Measurements from ENCODE around the gene ARHGAP24. TPM values are rescaled to one million over a fixed set of nuclear protein-coding genes. Genes with fewer than 3 reads are reported as not detected.
"Not testable (repeated sequence)": the region's sequence is repeated elsewhere in the genome, so short reads cannot be mapped to it uniquely, and the experiment has no call there.

ARHGAP24 gene
- total and polyA plus RNA-seq, 12 donors: 0.72 to 53.4 (median 4.4) TPM

DNA sequence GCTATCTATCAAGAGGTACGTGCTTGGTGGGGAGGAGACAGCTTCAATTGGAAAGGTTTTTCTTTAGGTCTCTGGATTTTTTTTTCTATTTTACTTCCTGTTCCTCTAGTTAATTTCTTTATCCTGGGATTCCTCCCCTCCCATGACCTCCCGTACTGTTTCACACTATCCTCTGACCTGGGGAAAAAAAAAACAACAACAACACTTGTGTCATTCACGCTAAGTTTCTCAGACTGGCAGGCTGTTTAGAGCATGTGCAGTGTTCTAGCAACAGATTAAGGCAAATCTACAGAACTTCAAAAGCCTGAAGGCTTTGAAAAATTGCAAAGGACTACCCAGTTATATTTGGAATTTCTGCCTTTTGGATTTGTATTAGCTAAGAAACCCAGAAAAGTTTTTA lies 358.4 kb downstream of the ARHGAP24 start:
- no peak overlapping the region for H3K27ac ChIP-seq

DNA sequence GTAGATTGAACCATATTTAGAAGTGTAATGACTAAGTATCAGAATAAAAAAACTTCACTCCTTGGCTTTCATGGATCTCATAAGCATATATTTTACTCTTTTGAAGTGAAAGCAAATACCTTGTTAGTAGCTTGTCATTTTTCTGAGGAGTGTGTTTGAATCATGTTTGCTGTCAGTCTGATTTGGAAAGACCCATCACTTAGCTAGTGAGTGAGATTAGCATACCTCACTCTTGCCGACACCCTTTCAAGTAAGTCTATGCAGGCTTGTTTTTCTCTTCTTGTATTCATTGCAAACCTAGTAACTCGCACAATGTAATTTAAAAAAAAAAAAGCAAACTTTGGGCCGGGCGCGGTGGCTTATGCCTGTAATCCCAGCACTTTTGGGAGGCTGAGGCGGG lies 360.0 kb downstream of the ARHGAP24 start:
- TF ChIP-seq, protein P1, sequence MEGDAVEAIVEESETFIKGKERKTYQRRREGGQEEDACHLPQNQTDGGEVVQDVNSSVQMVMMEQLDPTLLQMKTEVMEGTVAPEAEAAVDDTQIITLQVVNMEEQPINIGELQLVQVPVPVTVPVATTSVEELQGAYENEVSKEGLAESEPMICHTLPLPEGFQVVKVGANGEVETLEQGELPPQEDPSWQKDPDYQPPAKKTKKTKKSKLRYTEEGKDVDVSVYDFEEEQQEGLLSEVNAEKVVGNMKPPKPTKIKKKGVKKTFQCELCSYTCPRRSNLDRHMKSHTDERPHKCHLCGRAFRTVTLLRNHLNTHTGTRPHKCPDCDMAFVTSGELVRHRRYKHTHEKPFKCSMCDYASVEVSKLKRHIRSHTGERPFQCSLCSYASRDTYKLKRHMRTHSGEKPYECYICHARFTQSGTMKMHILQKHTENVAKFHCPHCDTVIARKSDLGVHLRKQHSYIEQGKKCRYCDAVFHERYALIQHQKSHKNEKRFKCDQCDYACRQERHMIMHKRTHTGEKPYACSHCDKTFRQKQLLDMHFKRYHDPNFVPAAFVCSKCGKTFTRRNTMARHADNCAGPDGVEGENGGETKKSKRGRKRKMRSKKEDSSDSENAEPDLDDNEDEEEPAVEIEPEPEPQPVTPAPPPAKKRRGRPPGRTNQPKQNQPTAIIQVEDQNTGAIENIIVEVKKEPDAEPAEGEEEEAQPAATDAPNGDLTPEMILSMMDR (IDR thresholded peaks at IDR 0.05): no peak
- no peak for TF ChIP-seq POLR2A (IDR thresholded peaks at IDR 0.05)
- WGBS, 4 donors: 96 to 98% (median 97%) methylated on average over 6 of the region's 6 CpGs
- Histone ChIP-seq H3K4me3 (no peak overlapping the region), H3K27me3 (no peaks in the 10 kb centered on the region), H3K4me1 (replicated peaks in 1 of 2) (no peaks in the 10 kb centered on the region), H3K27ac (no peak overlapping the region), H3K9me3 (replicated peaks in 1 of 3) (no peaks in the 10 kb centered on the region), H3K36me3 (replicated peaks in 1 of 2) (no peaks in the 10 kb centered on the region)
- intact Hi-C loops (cut with DNase I): no loop called here
- no peak for DNase-seq

More for the DNA sequence above, 358.4 kb downstream of the ARHGAP24 start:
- no peak for TF ChIP-seq POLR2A (IDR thresholded peaks at IDR 0.05)
- TF ChIP-seq, protein P1 (IDR thresholded peaks at IDR 0.05): no peak
- no peak overlapping the region for H3K4me3 ChIP-seq
- H3K9me3 ChIP-seq (replicated peaks in 1 of 3): no peaks in the 10 kb centered on the region
- no peaks in the 10 kb centered on the region for H3K27me3 ChIP-seq
- DNase-seq: no peak
- no peaks in the 10 kb centered on the region for H3K4me1 ChIP-seq (replicated peaks in 1 of 2)
- no peaks in the 10 kb centered on the region for H3K36me3 ChIP-seq (replicated peaks in 1 of 2)
- WGBS, 4 donors: 36 to 54% (median 52%) methylated on average over 3 of the region's 3 CpGs
- intact Hi-C loops (cut with DNase I): no loop called here

DNA sequence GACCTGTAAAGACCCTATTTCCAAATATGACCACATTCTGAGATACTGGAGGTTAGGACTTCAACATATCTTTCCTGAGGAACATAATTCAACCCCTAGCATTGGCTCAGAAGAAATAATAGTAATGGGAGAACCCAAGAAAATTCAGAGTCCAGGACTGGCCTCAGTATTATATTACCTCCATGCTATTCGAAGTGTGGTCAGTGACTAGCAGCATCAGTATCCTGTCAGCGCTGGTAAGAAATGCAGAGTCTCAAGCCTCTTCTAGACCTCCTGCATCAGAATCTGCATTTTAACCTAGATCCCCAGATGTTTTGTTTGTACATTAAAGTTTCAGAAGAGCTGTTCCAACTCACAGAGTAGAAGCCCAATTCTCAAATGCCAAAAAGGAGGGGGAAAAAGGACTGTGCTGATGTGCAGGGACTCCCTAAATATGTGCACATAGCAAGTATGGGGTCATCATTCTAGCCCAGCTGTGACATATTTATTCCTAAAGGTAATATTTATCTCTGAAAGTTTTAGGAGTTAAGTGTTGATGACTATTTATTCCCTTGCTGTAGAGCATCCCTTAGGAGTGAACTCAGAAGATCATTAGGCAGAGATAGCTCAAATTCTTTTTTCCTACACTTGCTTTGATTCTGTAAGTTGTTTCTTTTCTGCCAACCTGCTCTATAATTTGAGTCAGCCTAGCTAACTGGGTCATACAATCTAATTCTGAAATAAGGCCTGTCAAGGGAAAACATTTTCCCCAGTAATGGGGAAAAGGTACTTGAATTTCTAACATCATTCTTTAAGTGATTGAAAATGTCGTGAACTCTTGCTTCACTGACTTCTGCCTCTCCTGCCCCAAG lies 361.9 kb downstream of the ARHGAP24 start:
- intact Hi-C loops (cut with DNase I): no loop called here
- no peak for TF ChIP-seq POLR2A (IDR thresholded peaks at IDR 0.05)
- TF ChIP-seq, protein P1 (IDR thresholded peaks at IDR 0.05): no peak
- no peaks in the 10 kb centered on the region for H3K9me3 ChIP-seq (replicated peaks in 1 of 3)
- H3K36me3 ChIP-seq (replicated peaks in 1 of 2): no peaks in the 10 kb centered on the region
- WGBS, 4 donors: 80 to 88% (median 81%) methylated on average over 3 of the region's 3 CpGs
- no peaks in the 10 kb centered on the region for H3K27me3 ChIP-seq
- H3K4me1 ChIP-seq (replicated peaks in 1 of 2): no peaks in the 10 kb centered on the region
- H3K27ac ChIP-seq: no peak overlapping the region
- H3K4me3 ChIP-seq: no peak overlapping the region
- no peak for DNase-seq

DNA sequence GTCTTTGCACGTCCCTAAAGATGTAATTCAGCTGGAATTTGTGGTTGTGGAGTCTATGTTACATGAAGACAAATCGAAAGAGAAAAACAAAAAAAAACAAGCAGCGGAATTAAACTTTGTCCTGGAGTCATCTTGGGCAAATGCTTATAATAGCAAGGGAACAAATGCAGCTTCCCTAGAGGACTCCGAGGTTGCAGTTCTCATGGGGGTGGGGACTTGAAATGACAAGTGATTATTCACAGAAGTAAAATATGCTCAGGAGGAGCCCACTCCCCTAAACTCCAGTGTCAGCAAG lies 362.4 kb downstream of the ARHGAP24 start:
- Histone ChIP-seq H3K4me1 (replicated peaks in 1 of 2) (no peaks in the 10 kb centered on the region), H3K27me3 (no peaks in the 10 kb centered on the region), H3K27ac (no peak overlapping the region), H3K36me3 (replicated peaks in 1 of 2) (no peaks in the 10 kb centered on the region), H3K4me3 (no peak overlapping the region), H3K9me3 (replicated peaks in 1 of 3) (no peaks in the 10 kb centered on the region)
- 50 to 58% (median 56%) methylated on average over 4 of the region's 4 CpGs for WGBS, 4 donors
- DNase-seq: no peak
- TF ChIP-seq, protein P1 (IDR thresholded peaks at IDR 0.05): no peak
- TF ChIP-seq POLR2A (IDR thresholded peaks at IDR 0.05): no peak
- intact Hi-C loops (cut with DNase I): no loop called here

DNA sequence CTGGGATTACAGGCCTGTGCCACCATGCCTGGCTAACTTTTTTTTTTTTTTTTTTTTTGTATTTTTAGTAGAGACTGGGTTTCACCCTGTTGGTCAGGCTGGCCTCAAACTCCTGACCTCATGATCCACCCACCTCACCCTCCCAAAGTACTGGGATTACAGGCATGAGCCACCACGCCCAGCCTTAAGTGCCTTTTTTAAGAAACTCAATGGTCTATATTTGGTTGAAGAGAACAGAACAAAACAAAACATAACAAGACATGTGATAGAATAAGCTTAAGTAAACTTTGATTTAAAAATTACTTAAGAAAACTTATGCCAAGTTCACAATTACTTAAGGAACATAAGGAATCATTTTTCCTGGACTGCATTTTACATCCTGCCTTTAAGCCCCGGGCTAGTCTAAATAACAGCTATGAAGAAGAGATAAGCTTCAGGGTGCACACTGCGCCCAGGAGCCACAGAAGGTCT lies 365.1 kb downstream of the ARHGAP24 start:
- H3K4me1 ChIP-seq (replicated peaks in 1 of 2); H3K9me3 ChIP-seq (replicated peaks in 1 of 3); H3K27me3 ChIP-seq; H3K4me3 ChIP-seq; H3K36me3 ChIP-seq (replicated peaks in 1 of 2); H3K27ac ChIP-seq; DNase-seq; intact Hi-C loops (cut with DNase I): not testable (repeated sequence)
- 73 to 88% (median 80%) methylated on average over 3 of the region's 3 CpGs for WGBS, 4 donors
